K562 (cell line): ENCODE measurements around the gene CMTM5.

ENCODE experiments used
- FOXA1 ChIP-seq: fragments of 450-650 bp; IDR thresholded peaks from 2 replicates; pipeline ENCODE4 v1.6.1; 2016; ENCODE audit warnings: mild to moderate bottlenecking, borderline replicate concordance
- ZNF707 ChIP-seq: fragments of 250-450 bp; sonication (Bioruptor Pico); conservative IDR thresholded peaks from 2 replicates; pipeline ENCODE4 v1.8.0; 2022; ENCODE audit warnings: inconsistent platforms, mild to moderate bottlenecking, moderate library complexity

DNA sequence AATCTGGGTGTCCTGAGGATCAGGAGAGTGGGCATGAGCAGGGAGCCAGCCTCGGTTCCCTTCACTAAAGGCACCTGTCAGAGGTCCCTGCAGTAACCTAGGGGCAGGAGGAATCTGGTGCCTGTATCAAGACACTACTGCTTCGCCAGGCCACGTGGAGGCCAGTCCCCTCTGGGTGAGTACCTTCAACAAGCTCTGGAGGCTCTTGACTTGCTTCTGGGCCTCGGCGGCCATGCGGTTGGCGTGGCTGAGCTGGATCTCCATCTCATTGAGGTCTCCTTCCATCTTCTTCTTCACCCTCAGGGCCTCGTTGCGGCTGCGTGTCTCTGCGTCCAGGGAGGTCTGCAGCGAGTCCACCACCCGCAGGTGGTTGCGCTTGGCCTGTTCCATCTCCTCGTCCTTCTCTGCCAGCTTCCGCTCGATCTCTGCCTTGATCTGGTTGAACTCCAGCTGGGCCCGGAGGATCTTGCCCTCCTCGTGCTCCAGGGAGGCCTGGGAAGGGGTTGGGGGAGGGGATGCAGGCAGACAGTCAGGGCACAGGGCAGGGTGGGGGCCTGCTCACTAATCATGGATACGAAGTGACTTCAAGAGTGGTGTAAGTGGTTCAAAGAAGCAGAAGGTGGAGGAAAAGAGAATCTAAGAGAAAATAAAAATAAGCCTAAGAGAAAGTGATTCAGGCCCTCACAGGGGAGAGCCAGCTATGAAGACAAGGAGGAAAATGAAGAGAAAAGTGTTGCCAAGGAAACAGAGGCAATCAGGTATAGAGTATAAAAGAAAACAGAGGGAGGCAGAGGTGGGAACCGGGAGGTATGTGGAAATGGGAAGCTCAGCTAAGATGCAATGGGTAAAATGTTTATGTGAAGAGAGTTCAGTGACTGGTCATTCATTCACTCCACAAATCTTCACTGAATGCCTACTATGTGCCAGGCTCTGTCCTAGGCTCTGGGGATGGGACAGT lies 39.3 kb downstream of the CMTM5 start:
- TF ChIP-seq FOXA1 (no peak), ZNF707 (no peak)
